H1 (cell line): Measurements from ENCODE around the gene GNAT1. TPM values are rescaled to one million over a fixed set of nuclear protein-coding genes. Genes with fewer than 3 reads are reported as not detected.

Experiments
- TAF7 ChIP-seq: optimal IDR thresholded peaks from 2 replicates; pipeline ENCODE3; 2011; ENCODE audit warnings: low read depth, mild to moderate bottlenecking, inconsistent platforms, low read length, moderate library complexity, borderline replicate concordance
- TCF12 ChIP-seq: IDR thresholded peaks from 2 replicates; pipeline ENCODE4 v1.6.1; 2011; ENCODE audit warnings: low read depth, mild to moderate bottlenecking, low read length
- polyA plus RNA-seq, 7 experiments: library from polyadenylated mRNA; depleted of rRNA in 3 of 7; stranded (reverse) in 5 of 7; unstranded in 2 of 7; fragments of >200 nt in 5 of 7; fragments of 200-250 nt in 2 of 7; gene quantifications; 1 replicate in 5 of 7; 2 replicates in 1 of 7; 4 replicates in 1 of 7; pipeline versions ENCODE4 v1.2.1 to v1.2.3, GENCODE V29; 2011 to 2013; ENCODE audit warnings: missing spikeins in 2 of 7, mixed read lengths in 2 of 7
- total RNA-seq: library from RNA; stranded (reverse); fragmentation: NEBNext Ultra II Directional; extraction: Animal tissue kit (Norgen Biotek cat#: 25700); gene quantifications from 2 replicates; pipeline ENCODE4 v1.2.1, GENCODE V29; 2021
- TF ChIP-seq, protein P1 (sequence below): fragments of 300-600 bp; sonication (generic); IDR thresholded peaks from 2 replicates; pipeline ENCODE4 v1.7.1; 2012; ENCODE audit warnings: low read length, moderate library complexity, mild to moderate bottlenecking, inconsistent platforms; ENCODE audit not compliant: insufficient replicate concordance

GNAT1 gene
- total and polyA plus RNA-seq, 2 of the 8 experiments (the other 6 are each of a cell fraction or from before 2014, with no cell fraction given): 0.08 TPM; not detected in 1

DNA sequence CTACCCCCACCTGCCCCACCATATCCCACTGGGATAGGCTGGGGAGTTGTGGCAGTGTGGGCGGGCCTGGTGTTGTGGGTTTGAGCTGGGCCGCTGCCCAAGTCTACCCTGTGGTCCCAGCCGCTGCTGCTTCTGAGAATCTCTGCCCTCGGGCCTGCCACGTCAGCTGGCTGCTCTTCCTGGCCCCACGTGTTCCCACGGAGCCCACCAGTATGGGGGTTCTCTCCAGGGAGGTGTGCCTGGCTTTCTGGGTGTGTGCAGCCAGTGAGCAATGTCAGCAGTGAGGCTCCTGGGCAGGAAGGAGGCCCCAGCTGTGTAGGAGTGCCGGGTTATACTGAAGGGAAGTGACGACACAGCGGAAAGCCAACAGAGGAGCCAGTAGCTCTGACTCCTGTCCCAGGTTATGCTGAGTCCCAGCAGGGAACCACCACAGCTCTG is 55.1 kb downstream of the GNAT1 start (continued):
- no peak for TF ChIP-seq TAF7
- TF ChIP-seq TCF12: no peak
- TF ChIP-seq, protein P1, sequence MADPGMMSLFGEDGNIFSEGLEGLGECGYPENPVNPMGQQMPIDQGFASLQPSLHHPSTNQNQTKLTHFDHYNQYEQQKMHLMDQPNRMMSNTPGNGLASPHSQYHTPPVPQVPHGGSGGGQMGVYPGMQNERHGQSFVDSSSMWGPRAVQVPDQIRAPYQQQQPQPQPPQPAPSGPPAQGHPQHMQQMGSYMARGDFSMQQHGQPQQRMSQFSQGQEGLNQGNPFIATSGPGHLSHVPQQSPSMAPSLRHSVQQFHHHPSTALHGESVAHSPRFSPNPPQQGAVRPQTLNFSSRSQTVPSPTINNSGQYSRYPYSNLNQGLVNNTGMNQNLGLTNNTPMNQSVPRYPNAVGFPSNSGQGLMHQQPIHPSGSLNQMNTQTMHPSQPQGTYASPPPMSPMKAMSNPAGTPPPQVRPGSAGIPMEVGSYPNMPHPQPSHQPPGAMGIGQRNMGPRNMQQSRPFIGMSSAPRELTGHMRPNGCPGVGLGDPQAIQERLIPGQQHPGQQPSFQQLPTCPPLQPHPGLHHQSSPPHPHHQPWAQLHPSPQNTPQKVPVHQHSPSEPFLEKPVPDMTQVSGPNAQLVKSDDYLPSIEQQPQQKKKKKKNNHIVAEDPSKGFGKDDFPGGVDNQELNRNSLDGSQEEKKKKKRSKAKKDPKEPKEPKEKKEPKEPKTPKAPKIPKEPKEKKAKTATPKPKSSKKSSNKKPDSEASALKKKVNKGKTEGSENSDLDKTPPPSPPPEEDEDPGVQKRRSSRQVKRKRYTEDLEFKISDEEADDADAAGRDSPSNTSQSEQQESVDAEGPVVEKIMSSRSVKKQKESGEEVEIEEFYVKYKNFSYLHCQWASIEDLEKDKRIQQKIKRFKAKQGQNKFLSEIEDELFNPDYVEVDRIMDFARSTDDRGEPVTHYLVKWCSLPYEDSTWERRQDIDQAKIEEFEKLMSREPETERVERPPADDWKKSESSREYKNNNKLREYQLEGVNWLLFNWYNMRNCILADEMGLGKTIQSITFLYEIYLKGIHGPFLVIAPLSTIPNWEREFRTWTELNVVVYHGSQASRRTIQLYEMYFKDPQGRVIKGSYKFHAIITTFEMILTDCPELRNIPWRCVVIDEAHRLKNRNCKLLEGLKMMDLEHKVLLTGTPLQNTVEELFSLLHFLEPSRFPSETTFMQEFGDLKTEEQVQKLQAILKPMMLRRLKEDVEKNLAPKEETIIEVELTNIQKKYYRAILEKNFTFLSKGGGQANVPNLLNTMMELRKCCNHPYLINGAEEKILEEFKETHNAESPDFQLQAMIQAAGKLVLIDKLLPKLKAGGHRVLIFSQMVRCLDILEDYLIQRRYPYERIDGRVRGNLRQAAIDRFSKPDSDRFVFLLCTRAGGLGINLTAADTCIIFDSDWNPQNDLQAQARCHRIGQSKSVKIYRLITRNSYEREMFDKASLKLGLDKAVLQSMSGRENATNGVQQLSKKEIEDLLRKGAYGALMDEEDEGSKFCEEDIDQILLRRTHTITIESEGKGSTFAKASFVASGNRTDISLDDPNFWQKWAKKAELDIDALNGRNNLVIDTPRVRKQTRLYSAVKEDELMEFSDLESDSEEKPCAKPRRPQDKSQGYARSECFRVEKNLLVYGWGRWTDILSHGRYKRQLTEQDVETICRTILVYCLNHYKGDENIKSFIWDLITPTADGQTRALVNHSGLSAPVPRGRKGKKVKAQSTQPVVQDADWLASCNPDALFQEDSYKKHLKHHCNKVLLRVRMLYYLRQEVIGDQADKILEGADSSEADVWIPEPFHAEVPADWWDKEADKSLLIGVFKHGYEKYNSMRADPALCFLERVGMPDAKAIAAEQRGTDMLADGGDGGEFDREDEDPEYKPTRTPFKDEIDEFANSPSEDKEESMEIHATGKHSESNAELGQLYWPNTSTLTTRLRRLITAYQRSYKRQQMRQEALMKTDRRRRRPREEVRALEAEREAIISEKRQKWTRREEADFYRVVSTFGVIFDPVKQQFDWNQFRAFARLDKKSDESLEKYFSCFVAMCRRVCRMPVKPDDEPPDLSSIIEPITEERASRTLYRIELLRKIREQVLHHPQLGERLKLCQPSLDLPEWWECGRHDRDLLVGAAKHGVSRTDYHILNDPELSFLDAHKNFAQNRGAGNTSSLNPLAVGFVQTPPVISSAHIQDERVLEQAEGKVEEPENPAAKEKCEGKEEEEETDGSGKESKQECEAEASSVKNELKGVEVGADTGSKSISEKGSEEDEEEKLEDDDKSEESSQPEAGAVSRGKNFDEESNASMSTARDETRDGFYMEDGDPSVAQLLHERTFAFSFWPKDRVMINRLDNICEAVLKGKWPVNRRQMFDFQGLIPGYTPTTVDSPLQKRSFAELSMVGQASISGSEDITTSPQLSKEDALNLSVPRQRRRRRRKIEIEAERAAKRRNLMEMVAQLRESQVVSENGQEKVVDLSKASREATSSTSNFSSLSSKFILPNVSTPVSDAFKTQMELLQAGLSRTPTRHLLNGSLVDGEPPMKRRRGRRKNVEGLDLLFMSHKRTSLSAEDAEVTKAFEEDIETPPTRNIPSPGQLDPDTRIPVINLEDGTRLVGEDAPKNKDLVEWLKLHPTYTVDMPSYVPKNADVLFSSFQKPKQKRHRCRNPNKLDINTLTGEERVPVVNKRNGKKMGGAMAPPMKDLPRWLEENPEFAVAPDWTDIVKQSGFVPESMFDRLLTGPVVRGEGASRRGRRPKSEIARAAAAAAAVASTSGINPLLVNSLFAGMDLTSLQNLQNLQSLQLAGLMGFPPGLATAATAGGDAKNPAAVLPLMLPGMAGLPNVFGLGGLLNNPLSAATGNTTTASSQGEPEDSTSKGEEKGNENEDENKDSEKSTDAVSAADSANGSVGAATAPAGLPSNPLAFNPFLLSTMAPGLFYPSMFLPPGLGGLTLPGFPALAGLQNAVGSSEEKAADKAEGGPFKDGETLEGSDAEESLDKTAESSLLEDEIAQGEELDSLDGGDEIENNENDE: no peak
